ENCODE data around the gene MYOM3.

DNA sequence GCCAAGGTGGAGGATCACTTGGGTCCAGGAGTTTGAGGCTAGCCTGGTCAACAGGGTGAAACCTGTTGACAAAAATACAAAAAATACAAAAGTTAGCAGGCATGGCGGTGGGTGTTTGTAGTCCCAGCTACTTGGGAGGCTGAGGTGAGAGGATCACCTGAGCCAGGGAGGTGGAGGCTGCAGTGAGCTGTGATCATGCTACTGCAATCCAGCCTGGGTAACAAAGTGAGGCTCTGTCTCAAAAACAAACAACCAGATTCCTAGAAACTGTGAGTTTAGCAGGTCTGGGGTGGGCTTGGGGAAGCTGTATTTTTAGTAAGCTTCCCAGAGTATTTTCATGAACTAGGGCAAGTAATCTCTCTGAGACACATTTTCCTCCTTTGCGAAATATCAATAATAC, 5.2 kb upstream of the MYOM3 start:
- TF ChIP-seq POLR2A (IDR thresholded peaks at IDR 0.05; ENCODE audit: borderline replicate concordance, extremely low read depth, insufficient read depth, insufficient read length) (no peak), TCF7L2 (IDR thresholded peaks at IDR 0.05; ENCODE audit: borderline replicate concordance, extremely low read depth, insufficient read depth, insufficient read length) (no peak), ZFX (IDR thresholded peaks at IDR 0.05) (no peak), POLR2AphosphoS5 (IDR thresholded peaks at IDR 0.05; ENCODE audit: low read depth, low read length) (no peak), SIN3A (IDR thresholded peaks at IDR 0.05; ENCODE audit: low read depth) (no peak), CBX3 (IDR thresholded peaks at IDR 0.05; ENCODE audit: low read depth) (no peak), EGR1 (IDR thresholded peaks at IDR 0.05; ENCODE audit: low read depth) (no peak), EZH2 (IDR thresholded peaks at IDR 0.05) (no peak), EZH2phosphoT487 (IDR thresholded peaks at IDR 0.05; ENCODE audit: borderline replicate concordance) (no peak), ZNF274 (IDR thresholded peaks at IDR 0.05; ENCODE audit: low read depth, low read length) (no peak), FOSL1 (IDR thresholded peaks at IDR 0.05; ENCODE audit: low read depth) (no peak)
- TF ChIP-seq, protein P1, sequence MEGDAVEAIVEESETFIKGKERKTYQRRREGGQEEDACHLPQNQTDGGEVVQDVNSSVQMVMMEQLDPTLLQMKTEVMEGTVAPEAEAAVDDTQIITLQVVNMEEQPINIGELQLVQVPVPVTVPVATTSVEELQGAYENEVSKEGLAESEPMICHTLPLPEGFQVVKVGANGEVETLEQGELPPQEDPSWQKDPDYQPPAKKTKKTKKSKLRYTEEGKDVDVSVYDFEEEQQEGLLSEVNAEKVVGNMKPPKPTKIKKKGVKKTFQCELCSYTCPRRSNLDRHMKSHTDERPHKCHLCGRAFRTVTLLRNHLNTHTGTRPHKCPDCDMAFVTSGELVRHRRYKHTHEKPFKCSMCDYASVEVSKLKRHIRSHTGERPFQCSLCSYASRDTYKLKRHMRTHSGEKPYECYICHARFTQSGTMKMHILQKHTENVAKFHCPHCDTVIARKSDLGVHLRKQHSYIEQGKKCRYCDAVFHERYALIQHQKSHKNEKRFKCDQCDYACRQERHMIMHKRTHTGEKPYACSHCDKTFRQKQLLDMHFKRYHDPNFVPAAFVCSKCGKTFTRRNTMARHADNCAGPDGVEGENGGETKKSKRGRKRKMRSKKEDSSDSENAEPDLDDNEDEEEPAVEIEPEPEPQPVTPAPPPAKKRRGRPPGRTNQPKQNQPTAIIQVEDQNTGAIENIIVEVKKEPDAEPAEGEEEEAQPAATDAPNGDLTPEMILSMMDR (IDR thresholded peaks at IDR 0.05 in 2 of 3, conservative IDR thresholded peaks at IDR 0.05 in 1 of 3; ENCODE audit: borderline replicate concordance in 1 of 3, insufficient read depth in 1 of 3, low read depth in 2 of 3, low read length in 2 of 3), result no peak
- TF ChIP-seq, protein P2, sequence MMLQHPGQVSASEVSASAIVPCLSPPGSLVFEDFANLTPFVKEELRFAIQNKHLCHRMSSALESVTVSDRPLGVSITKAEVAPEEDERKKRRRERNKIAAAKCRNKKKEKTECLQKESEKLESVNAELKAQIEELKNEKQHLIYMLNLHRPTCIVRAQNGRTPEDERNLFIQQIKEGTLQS (IDR thresholded peaks at IDR 0.05), result no peak
- TF ChIP-seq, protein P3, sequence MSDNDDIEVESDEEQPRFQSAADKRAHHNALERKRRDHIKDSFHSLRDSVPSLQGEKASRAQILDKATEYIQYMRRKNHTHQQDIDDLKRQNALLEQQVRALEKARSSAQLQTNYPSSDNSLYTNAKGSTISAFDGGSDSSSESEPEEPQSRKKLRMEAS (IDR thresholded peaks at IDR 0.05), result no peak
